ENCODE data around the gene CXCL13.

- TF ChIP-seq ZNF791 (tag by site-specific recombination; IDR thresholded peaks at IDR 0.05) (no peak), ELK4 (IDR thresholded peaks at IDR 0.05; ENCODE audit: borderline replicate concordance, low read depth, low read length) (no peak), CTCF (tag by site-specific recombination; IDR thresholded peaks at IDR 0.05) (no peak), ZNF114 (tag by site-specific recombination; IDR thresholded peaks at IDR 0.05) (no peak), REST (tag by site-specific recombination; IDR thresholded peaks at IDR 0.05) (no peak), ZNF501 (tag by site-specific recombination; IDR thresholded peaks at IDR 0.05) (no peak), ZNF558 (tag by site-specific recombination; IDR thresholded peaks at IDR 0.05) (no peak), ZNF670 (tag by site-specific recombination; IDR thresholded peaks at IDR 0.05; ENCODE audit: low read depth) (no peak)
Observed at GRCh38 chr4:77623091-77623490, 17.5 kb downstream of the CXCL13 start.

All from HEK293 (cell line).